Suprapubic skin (tissue), 3 donors: Measurements from ENCODE around the gene GJC1.

Experiments used
- POLR2A ChIP-seq, 2 donors: fragments of 450-650 bp; IDR thresholded peaks; one replicate each; pipeline ENCODE4 v1.6.1; 2017; ENCODE audit warnings: antibody characterized with exemption in 2 of 2, mild to moderate bottlenecking in 2 of 2, moderate library complexity in 2 of 2
- TF ChIP-seq, protein P1 (sequence below), 2 donors: fragments of 200-600 bp in 1 of 2; fragments of 450-650 bp in 1 of 2; sonication (generic) in 1 of 2; IDR thresholded peaks; one replicate each; pipeline ENCODE4 v1.5.1; 2016 to 2019; ENCODE audit warnings: antibody characterized with exemption in 2 of 2, mild to moderate bottlenecking in 1 of 2, moderate library complexity in 1 of 2

GRCh38 chr17:44782326-44782850, 47.7 kb downstream of the GJC1 start:
- TF ChIP-seq, protein P1, sequence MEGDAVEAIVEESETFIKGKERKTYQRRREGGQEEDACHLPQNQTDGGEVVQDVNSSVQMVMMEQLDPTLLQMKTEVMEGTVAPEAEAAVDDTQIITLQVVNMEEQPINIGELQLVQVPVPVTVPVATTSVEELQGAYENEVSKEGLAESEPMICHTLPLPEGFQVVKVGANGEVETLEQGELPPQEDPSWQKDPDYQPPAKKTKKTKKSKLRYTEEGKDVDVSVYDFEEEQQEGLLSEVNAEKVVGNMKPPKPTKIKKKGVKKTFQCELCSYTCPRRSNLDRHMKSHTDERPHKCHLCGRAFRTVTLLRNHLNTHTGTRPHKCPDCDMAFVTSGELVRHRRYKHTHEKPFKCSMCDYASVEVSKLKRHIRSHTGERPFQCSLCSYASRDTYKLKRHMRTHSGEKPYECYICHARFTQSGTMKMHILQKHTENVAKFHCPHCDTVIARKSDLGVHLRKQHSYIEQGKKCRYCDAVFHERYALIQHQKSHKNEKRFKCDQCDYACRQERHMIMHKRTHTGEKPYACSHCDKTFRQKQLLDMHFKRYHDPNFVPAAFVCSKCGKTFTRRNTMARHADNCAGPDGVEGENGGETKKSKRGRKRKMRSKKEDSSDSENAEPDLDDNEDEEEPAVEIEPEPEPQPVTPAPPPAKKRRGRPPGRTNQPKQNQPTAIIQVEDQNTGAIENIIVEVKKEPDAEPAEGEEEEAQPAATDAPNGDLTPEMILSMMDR (IDR thresholded peaks at IDR 0.05) = no peak
- no peak for TF ChIP-seq POLR2A (IDR thresholded peaks at IDR 0.05)
